Upper lobe of right lung (tissue), 1 donor: Measurements from ENCODE around the gene MCC. TPM values are rescaled to one million over a fixed set of nuclear protein-coding genes. Genes with fewer than 3 reads are reported as not detected.
A peak's percentile ranks its signal among the peaks of the same experiment; 100 is the strongest.

Experiments used
- ATAC-seq: fragments of 200-7000 bp; cut with Tn5 transposase; one replicate; pipeline ENCODE4 v1.9.1; 2020; ENCODE audit warnings: mild to moderate bottlenecking, moderate library complexity
- DNase-seq: peaks from one replicate; pipeline ENCODE4 v3.0.0-alpha.2; 2020
- H3K27ac ChIP-seq: fragments of 200-600 bp; one replicate; pipeline ENCODE4 v1.8.0; 2022
- H3K27me3 ChIP-seq: fragments of 200-600 bp; one replicate; pipeline ENCODE4 v1.8.0; 2022; ENCODE audit warnings: mild to moderate bottlenecking
- H3K36me3 ChIP-seq: fragments of 200-600 bp; one replicate; pipeline ENCODE4 v1.8.0; 2022
- H3K4me1 ChIP-seq: fragments of 200-600 bp; one replicate; pipeline ENCODE4 v1.8.0; 2022
- H3K4me3 ChIP-seq: fragments of 200-600 bp; one replicate; pipeline ENCODE4 v1.8.0; 2022; ENCODE audit warnings: mild to moderate bottlenecking
- H3K9me3 ChIP-seq: fragments of 200-600 bp; one replicate; pipeline ENCODE4 v1.8.0; 2022
- intact Hi-C: fragments of 100-400 bp; cut with DNase I; formaldehyde crosslinking; loops from one replicate; pipeline ENCODE4 v1.11.0; 2022
- total RNA-seq: library from RNA; stranded (reverse); fragmentation: NEBNext Ultra II Directional; extraction: Animal tissue kit (Norgen Biotek cat#: 25700); gene quantifications from one replicate; pipeline ENCODE4 v1.2.1, GENCODE V29; 2021
- TF ChIP-seq, protein P1 (sequence below): fragments of 200-600 bp; IDR thresholded peaks from one replicate; pipeline ENCODE4 v1.8.0; 2022; ENCODE audit warnings: antibody characterized with exemption
- donor health status: DM: no; HTN: yes; CAD: no; lungs with severe emphysema.

The MCC gene
- total RNA-seq, 1 donor from 2014 or later = 18.6 TPM

DNA sequence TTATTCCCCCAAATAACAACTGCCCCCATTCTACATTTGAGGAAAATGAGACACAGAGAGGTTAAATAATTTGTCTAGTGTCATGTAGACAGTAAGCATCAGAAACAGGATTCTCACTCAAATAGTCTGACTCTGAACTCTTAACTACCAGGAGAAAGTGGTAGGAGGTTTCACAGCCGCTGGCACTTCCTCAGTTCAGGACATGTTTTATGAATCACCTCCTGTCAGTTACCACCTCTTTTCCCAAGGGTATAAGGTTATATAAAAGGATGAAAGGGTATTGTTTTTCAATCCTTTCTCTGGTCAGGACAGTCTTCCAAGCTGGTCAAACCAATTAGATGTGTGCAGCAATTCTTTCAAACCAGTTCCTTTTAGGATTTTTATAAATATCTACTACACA is 105.5 kb downstream of the MCC start:
- Histone ChIP-seq H3K36me3 (no peaks in the 10 kb centered on the region), H3K27me3 (peaks cover 3% of the 10 kb centered on the region), H3K4me3 (no peak overlapping the region), H3K4me1 (peaks cover 6% of the 10 kb centered on the region), H3K27ac (no peak overlapping the region), H3K9me3 (no peaks in the 10 kb centered on the region)
- TF ChIP-seq, protein P1, sequence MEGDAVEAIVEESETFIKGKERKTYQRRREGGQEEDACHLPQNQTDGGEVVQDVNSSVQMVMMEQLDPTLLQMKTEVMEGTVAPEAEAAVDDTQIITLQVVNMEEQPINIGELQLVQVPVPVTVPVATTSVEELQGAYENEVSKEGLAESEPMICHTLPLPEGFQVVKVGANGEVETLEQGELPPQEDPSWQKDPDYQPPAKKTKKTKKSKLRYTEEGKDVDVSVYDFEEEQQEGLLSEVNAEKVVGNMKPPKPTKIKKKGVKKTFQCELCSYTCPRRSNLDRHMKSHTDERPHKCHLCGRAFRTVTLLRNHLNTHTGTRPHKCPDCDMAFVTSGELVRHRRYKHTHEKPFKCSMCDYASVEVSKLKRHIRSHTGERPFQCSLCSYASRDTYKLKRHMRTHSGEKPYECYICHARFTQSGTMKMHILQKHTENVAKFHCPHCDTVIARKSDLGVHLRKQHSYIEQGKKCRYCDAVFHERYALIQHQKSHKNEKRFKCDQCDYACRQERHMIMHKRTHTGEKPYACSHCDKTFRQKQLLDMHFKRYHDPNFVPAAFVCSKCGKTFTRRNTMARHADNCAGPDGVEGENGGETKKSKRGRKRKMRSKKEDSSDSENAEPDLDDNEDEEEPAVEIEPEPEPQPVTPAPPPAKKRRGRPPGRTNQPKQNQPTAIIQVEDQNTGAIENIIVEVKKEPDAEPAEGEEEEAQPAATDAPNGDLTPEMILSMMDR = no peak
- intact Hi-C loops = no loop called here
- DNase-seq (no peak), ATAC-seq (no peak)

GRCh38 chr5:113381791-113382190 is 106.5 kb downstream of the MCC start:
- H3K36me3 ChIP-seq = no peaks in the 10 kb centered on the region
- ATAC-seq (no peak), DNase-seq (no peak)
- intact Hi-C loops = no loop called here
- H3K4me3 ChIP-seq = no peak overlapping the region
- TF ChIP-seq, protein P1 = no peak
- no peak overlapping the region for H3K27ac ChIP-seq
- no peaks in the 10 kb centered on the region for H3K9me3 ChIP-seq
- peaks cover 6% of the 10 kb centered on the region for H3K4me1 ChIP-seq
- H3K27me3 ChIP-seq = peaks cover 3% of the 10 kb centered on the region

DNA sequence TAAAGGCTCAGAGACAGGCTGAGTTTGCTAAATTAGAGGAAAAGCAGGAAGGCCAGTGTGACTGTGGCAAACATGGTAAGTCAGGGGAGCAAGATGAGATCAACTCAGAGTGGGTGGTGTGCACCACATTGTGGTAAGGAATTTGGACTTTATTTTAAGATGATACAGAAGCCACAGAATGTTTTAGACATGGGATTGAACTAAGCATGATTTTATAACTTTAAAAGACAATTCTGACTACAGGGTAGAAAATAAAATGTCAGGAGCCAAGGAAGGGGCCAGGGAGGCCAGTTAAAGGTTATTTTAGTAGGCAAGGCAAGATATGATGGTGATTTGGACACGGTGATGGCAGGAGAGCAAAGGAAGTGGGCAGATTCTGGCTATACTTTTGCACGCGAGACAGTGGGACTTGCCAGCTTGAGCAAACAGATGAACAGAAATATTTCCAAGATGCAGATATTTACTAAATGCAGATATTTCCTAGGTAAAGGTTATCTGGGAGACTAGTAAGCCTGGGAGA is 107.4 kb downstream of the MCC start:
- intact Hi-C loops = no loop called here
- no peak for DNase-seq
- TF ChIP-seq, protein P1 = no peak

DNA sequence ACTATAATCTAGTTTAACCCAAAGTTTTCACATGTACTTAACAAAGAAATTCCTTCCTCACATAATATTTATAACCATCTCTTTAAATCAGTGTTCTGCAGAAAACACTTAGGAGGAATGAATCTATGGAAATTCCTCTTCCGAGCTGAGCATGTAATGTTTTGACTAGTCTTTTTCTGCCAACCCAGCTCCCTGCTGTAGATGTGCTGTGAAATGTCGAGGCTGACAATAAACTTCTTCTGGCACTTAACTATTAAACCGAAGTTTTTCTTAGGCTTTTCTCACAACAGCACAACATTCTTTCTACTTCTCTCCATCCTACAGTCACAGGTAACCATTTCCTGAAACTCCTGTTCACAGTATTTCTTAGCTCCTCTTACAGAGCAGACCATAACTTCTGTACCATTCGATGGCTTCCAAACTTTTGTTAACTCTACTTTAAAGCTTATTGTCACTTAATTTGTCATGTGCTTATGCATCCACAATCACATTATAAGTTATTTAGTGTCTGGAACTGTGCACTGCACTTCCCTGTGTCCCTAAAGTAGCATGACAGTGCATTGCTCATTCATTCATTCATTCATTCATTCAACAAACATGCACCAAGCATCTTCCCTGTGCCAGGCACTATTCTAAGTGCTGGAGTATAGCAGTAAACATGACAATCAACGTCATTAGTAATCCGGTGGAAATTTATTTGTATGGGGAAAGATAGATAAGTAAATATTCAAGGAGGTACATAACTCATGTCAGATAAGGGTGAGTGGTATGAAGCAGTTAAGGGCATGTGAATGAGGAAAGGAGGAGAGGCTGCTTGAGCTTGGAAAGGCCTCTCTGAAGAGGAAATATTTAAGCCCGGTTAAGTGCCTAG is 108.1 kb downstream of the MCC start:
- H3K9me3 ChIP-seq = no peaks in the 10 kb centered on the region
- intact Hi-C loops = no loop called here
- H3K4me3 ChIP-seq = no peak overlapping the region
- H3K27me3 ChIP-seq = peaks cover 3% of the 10 kb centered on the region
- DNase-seq (no peak), ATAC-seq (peak; percentile 90)
- H3K27ac ChIP-seq = no peak overlapping the region
- H3K4me1 ChIP-seq = peaks cover 6% of the 10 kb centered on the region
- H3K36me3 ChIP-seq = no peaks in the 10 kb centered on the region
- TF ChIP-seq, protein P1 = no peak

More for the DNA sequence above, 107.4 kb downstream of the MCC start:
- peaks cover 6% of the 10 kb centered on the region for H3K4me1 ChIP-seq
- H3K9me3 ChIP-seq = no peaks in the 10 kb centered on the region
- ATAC-seq = no peak
- peaks cover 3% of the 10 kb centered on the region for H3K27me3 ChIP-seq
- H3K4me3 ChIP-seq = no peak overlapping the region
- H3K27ac ChIP-seq = no peak overlapping the region
- no peaks in the 10 kb centered on the region for H3K36me3 ChIP-seq

DNA sequence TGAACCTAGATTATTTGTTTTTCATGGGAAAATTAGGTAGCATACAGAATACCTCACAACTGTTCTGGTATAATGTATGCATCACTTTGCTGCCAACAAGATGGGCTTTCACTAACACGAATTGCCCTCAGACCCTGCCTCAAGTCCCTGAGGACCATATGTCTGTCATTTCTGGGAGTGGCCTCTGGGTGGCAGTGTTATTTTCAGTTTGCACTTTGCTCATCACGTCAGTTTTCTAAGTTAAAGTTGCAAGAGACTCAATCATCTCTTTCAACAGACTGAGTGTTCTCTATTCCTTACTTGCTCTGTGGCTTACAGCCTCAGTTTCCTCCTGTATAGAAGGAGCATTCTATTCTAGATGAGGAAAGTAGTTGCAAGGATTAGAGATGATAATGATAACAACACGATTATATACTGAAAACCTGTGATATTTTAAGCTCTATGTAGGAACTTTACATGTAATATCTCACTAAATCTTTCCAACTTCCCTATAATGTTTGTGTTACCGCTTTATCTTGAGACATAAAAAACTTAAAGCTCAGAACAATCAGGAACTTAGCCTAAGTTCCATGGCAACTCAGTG is 109.2 kb downstream of the MCC start:
- TF ChIP-seq, protein P1 = peak; percentile 77
- no peak overlapping the region for H3K4me3 ChIP-seq
- peaks cover 6% of the 10 kb centered on the region for H3K4me1 ChIP-seq
- DNase-seq = no peak
- ATAC-seq = peak; percentile 79
- H3K36me3 ChIP-seq = no peaks in the 10 kb centered on the region
- H3K27me3 ChIP-seq = peaks cover under 1% of the 10 kb centered on the region
- no peak overlapping the region for H3K27ac ChIP-seq
- intact Hi-C loops = no loop called here
- no peaks in the 10 kb centered on the region for H3K9me3 ChIP-seq
